Fibroblast of villous mesenchyme (primary cell): ENCODE measurements around the gene CLDN20. TPM values are rescaled to one million over a fixed set of nuclear protein-coding genes. Genes with fewer than 3 reads are reported as not detected.

ENCODE experiments used
- DNase-seq: peaks from one replicate; pipeline ENCODE4 v3.0.0-alpha.2; 2010; ENCODE audit warnings: low read depth
- H3K4me3 ChIP-seq: 2 replicates; pipeline ENCODE4 v1.5.1; 2011; ENCODE audit warnings: low read depth, mild to moderate bottlenecking, low read length
- total RNA-seq: library from RNA; depleted of rRNA; stranded (reverse); fragments of >200 nt; gene quantifications from 2 replicates; pipeline ENCODE4 v1.2.3, GENCODE V29; 2012
- TF ChIP-seq, protein P1 (sequence below): IDR thresholded peaks from 2 replicates; pipeline ENCODE4 v1.5.1; 2012; ENCODE audit warnings: low read depth, mild to moderate bottlenecking, low read length; ENCODE audit not compliant: insufficient read depth

Gene CLDN20
- total RNA-seq, 1 donor = not detected

DNA sequence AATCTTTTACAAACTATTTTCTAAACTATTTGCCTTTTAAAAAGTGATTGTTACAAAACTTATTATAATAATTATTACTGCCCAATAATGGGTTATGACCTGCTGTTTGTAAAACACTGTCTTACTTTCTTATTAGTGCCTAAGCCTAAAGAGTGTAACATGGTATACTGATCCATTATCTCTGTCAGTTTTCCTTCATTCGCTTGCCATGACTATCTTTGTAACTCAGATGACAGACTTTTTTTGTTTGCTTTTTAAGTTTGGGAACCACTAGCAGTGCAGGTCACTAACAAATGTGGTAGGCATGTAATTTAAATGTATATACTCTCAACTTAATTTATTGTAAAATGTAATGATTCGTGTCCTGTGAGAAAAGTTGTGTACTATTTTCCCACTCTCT lies 60.4 kb downstream of the CLDN20 start:
- TF ChIP-seq, protein P1, sequence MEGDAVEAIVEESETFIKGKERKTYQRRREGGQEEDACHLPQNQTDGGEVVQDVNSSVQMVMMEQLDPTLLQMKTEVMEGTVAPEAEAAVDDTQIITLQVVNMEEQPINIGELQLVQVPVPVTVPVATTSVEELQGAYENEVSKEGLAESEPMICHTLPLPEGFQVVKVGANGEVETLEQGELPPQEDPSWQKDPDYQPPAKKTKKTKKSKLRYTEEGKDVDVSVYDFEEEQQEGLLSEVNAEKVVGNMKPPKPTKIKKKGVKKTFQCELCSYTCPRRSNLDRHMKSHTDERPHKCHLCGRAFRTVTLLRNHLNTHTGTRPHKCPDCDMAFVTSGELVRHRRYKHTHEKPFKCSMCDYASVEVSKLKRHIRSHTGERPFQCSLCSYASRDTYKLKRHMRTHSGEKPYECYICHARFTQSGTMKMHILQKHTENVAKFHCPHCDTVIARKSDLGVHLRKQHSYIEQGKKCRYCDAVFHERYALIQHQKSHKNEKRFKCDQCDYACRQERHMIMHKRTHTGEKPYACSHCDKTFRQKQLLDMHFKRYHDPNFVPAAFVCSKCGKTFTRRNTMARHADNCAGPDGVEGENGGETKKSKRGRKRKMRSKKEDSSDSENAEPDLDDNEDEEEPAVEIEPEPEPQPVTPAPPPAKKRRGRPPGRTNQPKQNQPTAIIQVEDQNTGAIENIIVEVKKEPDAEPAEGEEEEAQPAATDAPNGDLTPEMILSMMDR = no peak
- DNase-seq = no peak
- no peak overlapping the region for H3K4me3 ChIP-seq

DNA sequence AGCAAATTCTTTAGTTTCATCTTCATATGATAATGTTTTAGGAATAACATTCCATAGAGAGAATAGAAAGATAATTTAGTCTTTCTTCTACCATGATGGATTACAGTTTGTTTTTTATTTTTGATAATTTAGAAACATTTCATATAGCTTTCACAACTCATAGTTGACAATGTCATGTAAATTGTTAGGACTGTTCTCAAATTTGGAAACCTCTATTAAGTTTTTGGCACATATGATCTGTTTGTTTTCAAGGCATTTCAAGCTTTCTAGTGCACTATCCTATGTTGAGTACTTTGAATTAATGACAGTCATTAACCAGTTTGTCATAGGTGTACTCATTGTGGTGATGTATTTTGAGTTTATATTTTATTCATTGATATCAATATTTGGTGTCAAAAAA lies 61.2 kb downstream of the CLDN20 start:
- TF ChIP-seq, protein P1 = no peak
- no peak for DNase-seq
- no peak overlapping the region for H3K4me3 ChIP-seq

DNA sequence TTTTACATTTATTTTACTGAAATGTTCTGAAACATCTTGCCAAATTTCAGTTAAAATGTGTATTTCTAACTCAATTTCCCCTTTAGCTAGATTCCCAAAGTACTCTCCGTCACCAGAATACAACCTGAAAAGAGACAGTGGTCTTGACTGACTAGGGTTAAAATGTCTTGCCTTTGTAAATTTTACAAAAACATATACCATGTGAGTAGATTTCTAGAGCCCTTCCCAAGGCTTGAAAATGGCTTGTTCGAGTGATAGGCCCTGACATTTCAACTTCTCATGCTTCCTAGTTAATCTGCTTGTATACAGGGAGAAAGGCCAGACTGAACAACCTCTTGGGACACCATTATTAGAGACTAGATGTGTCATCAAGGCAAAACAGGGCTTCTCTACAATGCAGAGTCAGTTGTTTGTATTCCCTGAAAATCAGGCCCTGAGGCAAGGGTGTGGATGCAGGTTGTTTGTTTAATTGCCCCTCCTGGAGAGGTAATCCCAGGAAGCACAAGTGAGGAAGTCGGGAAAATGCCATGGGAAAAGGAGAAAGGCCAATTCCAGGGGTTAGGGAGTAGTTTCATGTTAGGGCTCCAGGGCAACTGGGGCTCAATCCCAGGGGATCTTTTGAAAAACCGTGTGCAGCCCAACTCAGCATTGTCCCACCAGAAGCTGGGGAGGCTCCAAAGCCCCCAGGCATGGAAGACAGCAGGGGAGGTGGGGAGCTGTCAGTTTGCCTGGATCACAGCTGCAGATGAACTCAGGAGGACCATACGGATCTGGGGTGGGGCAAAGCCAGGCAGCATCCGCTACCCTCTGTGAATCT lies 62.1 kb downstream of the CLDN20 start:
- TF ChIP-seq, protein P1 = no peak
- H3K4me3 ChIP-seq = no peak overlapping the region
- no peak for DNase-seq

Other genes with a start within 250 kb of the CLDN20 start
- gene TFB1M, start 50.5 kb downstream of the CLDN20 start, total RNA-seq = 29.0 and 29.8 TPM in 2 replicates
- gene NOX3, start 191.8 kb downstream of the CLDN20 start, total RNA-seq = not detected in 2 replicates